ENCODE data around the gene SPACA6. TPM values are rescaled to one million over a fixed set of nuclear protein-coding genes. Genes with fewer than 3 reads are reported as not detected.

SPACA6 gene
- 7.9 and 12.3 TPM in 2 replicates for total RNA-seq

GRCh38 chr19:51693260-51693659 is at the start of gene SPACA6:
TSS of gene SPACA6 (plus strand) at chr19:51693330. CDS start at chr19:51693527, 197 bp downstream.

GRCh38 chr19:51646730-51647129 is 46.4 kb upstream of the SPACA6 start, which contains the start of gene SIGLEC14:
TSS of gene SIGLEC14 (minus strand) at chr19:51646825. CDS start at chr19:51646759, 66 bp downstream.

GRCh38 chr19:51751655-51752054 is 58.5 kb downstream of the SPACA6 start, which contains the start of gene FPR1:
TSS of gene FPR1 (minus strand) at chr19:51751878. CDS start at chr19:51746994, 4,884 bp downstream.

Other genes with a start within 250 kb of the SPACA6 start
- gene SIGLEC8, start 234.9 kb upstream of the SPACA6 start, total RNA-seq, result not detected in 2 replicates
- gene CEACAM18, start 214.8 kb upstream of the SPACA6 start, total RNA-seq, result not detected in 2 replicates
- gene SIGLEC12, start 191.5 kb upstream of the SPACA6 start, total RNA-seq, result not detected in 2 replicates
- not detected in 2 replicates for gene SIGLEC6, start 161.7 kb upstream of the SPACA6 start, total RNA-seq
- gene ZNF175, start 122.0 kb upstream of the SPACA6 start, total RNA-seq, result 2.6 and 3.3 TPM in 2 replicates
- gene SIGLEC5, start 62.9 kb upstream of the SPACA6 start, total RNA-seq, result not detected in 2 replicates
- not detected in 2 replicates for gene SIGLEC14, start 46.5 kb upstream of the SPACA6 start, total RNA-seq
- gene HAS1, start 30.7 kb downstream of the SPACA6 start, total RNA-seq, result 0.70 and 1.6 TPM in 2 replicates
- 0.23 and 0.68 TPM in 2 replicates for gene FPR1, start 58.5 kb downstream of the SPACA6 start, total RNA-seq
- gene FPR2, start 67.8 kb downstream of the SPACA6 start, total RNA-seq, result 0.09 TPM in 1 of 2 replicates, not detected in the other
- gene FPR3, start 101.8 kb downstream of the SPACA6 start, total RNA-seq, result 0.23 TPM in 1 of 2 replicates, not detected in the other
- 5.8 and 13.0 TPM in 2 replicates for gene ZNF577, start 194.6 kb downstream of the SPACA6 start, total RNA-seq
- 5.3 and 8.1 TPM in 2 replicates for gene ZNF649, start 211.7 kb downstream of the SPACA6 start, total RNA-seq
- gene ZNF613, start 234.1 kb downstream of the SPACA6 start, total RNA-seq, result 2.4 and 2.8 TPM in 2 replicates

Data from pericardium fibroblast (primary cell).